GM12873 (cell line): Measurements from ENCODE around the gene TMEM106C.

Source experiments
- TF ChIP-seq, protein P1 (sequence below): IDR thresholded peaks from 2 replicates; pipeline ENCODE4 v1.5.1; 2012; ENCODE audit warnings: low read depth, mild to moderate bottlenecking, moderate library complexity, low read length, control low read depth; ENCODE audit not compliant: insufficient read depth; ENCODE audit errors: missing control alignments

Gene TMEM106C

GRCh38 chr12:47977046-47977771 lies 13.8 kb downstream of the TMEM106C start:
- TF ChIP-seq, protein P1, sequence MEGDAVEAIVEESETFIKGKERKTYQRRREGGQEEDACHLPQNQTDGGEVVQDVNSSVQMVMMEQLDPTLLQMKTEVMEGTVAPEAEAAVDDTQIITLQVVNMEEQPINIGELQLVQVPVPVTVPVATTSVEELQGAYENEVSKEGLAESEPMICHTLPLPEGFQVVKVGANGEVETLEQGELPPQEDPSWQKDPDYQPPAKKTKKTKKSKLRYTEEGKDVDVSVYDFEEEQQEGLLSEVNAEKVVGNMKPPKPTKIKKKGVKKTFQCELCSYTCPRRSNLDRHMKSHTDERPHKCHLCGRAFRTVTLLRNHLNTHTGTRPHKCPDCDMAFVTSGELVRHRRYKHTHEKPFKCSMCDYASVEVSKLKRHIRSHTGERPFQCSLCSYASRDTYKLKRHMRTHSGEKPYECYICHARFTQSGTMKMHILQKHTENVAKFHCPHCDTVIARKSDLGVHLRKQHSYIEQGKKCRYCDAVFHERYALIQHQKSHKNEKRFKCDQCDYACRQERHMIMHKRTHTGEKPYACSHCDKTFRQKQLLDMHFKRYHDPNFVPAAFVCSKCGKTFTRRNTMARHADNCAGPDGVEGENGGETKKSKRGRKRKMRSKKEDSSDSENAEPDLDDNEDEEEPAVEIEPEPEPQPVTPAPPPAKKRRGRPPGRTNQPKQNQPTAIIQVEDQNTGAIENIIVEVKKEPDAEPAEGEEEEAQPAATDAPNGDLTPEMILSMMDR = no peak

DNA sequence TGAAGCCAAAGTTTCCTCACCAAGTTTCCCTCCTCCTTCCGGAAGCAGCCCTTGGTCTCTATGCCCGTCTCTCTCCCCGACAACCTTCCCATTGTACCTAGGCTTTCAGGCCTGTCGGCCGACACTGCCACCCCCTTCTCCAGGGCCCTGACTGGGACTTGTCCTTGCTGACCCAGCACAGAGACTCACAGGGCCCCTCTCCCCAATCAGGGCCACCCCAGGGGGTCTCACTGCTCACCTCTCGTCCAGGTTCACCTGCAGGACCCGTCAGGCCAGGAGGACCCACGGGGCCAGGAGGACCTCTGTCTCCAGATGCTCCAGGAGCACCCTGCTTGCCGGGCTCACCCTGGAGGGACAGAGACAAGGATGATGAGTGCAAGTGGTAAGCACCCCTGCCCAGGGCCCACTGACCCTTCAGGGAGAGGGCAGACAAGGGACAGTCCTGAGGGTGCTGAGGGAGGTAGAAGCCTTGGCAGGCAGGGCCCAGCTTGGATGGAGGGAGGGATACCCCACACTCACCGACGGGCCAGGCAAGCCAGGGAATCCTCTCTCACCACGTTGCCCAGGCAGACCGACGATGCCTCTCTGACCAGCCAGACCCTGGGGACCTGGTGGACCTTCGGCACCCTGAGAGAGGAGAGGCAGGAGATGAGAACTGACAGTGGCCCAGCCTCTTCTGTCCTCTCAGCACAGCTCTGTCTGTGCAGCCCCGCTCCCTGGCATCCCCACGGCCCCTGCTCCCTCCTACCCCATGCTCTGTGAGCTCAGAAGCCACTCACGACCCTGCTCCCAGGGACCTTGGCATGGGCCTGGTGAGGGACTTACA lies 14.6 kb downstream of the TMEM106C start:
- TF ChIP-seq, protein P1 = no peak

- TF ChIP-seq, protein P1 = no peak
Measured at GRCh38 chr12:47978598-47978873, 15.1 kb downstream of the TMEM106C start.

DNA sequence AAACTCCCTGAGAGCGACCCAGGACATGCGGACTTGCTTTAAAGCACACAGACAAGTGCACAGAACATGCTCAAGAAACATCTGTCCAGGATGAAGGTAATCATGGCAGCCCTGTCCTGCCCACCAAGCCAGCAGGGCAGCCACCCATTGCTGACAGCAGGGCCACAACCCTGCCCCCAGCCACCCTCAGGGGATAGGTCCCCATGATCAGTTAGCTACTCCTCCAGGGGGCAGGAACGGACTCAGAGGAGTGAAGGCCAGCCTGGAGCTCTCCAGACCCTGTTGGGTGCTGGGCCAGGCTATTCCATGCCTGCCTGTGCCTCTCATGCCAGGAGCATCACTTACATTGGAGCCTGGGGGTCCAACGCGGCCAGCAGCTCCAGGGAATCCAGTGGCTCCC lies 15.8 kb downstream of the TMEM106C start:
- TF ChIP-seq, protein P1 = no peak

- TF ChIP-seq, protein P1 = no peak
Measured at GRCh38 chr12:47979686-47980085, 16.3 kb downstream of the TMEM106C start.

DNA sequence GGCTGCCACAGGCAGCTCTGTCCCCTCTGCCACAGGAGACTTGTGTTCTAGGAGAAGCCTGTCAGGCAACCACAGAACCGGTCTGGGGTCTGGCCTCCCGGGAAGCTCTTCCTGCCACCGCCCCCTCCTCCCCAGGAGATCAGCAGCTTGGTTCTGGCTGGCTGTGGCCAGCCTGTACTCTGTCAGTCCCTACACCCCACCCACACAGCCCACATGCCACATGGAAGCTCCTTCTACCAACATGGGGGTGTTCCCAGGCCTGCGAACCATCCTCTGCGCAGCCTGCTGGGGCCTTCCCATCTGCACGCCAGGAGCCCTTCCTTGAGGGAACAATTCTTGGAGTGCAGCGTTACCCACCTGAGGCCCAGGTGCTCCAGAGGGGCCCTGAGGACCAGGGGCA lies 16.8 kb downstream of the TMEM106C start:
- TF ChIP-seq, protein P1 = no peak

GRCh38 chr12:47980779-47981495 lies 17.5 kb downstream of the TMEM106C start:
- TF ChIP-seq, protein P1 = no peak
